ENCODE results near the gene LRMDA.
A peak's percentile ranks its signal among the peaks of the same experiment; 100 is the strongest.
"Not testable (repeated sequence)": the region's sequence is repeated elsewhere in the genome, so short reads cannot be mapped to it uniquely, and the experiment has no call there.

The LRMDA gene

GRCh38 chr10:75592791-75593643 lies 161.6 kb downstream of the LRMDA start:
- DNase-seq = no peak

DNA sequence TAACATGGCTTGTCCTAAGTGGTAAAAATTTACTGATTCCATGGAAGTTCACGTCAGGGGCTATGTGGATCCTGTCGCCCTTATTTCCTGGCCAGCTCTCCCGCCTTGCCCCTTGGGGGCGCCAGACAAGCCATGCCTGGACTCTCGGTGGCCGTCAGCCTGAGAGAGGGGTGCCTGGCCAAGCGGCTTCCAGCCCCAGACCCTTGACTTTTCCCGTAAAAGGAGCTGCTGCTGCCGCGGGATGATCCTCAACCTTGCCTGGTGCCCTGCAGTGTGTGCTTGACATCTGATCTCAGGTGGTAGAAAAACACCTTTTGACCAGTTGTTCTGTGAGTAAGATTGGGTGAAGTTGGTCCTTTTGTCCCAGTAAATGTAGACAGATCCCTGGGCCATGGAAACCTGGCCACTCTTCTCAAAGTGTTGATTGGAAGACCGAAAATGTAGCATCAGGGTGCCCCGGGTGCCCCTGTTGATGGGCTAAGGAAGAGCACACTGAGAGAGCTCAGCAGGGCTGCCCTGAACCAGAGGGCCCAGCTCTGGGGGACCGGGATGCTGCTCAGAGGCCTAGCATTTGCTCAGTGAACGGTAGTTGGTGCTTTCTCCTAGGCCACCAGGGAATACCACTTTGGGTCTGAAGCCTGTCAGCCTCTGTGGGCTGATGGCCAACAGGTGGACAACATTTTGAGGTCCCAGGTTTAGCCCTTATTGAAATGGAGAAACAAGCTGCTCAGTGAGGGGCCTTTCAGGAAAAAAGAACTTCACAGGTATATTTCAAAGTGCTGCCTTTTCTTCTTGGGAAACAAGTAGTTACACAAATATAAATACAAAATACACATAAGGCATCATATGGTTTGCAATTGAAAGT lies 162.5 kb downstream of the LRMDA start:
- no peak for DNase-seq

- DNase-seq = no peak
Observed at GRCh38 chr10:75596930-75597620, 165.7 kb downstream of the LRMDA start.

DNA sequence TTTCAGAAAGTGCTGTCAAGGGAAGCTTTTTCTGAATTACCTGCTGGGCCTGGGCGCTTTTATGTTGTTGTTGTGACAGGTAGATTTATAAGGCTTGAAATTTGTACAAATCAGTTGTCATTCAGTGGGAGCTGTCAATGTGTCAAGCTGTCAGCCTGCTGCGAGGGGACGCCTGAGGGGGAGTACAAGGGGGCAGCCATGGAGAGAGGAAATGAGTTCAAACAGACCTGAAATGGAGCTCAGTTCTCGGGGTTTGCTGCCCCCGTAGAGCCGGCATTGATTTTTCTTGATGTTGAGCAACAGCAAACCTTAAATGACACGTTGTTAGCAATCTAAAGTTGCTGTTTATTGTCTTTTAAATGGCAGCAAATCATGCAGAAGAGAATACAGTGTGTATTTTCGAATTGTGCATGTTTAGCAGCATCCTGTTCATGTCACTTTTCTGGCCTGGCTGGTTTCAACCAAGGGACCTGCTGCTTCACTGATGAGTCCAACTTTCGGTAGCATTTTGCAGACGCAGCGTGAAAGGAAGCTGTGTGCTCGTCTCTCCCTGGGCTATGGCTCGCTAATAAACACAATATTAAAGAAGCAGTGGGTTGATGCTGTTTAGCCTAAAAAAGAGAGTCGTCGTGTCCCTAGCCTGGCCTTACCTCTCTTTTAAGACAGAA lies 166.5 kb downstream of the LRMDA start:
- DNase-seq = no peak

- no peak for DNase-seq
Observed at GRCh38 chr10:75598998-75599397, 167.6 kb downstream of the LRMDA start.

GRCh38 chr10:75599875-75600648 lies 168.6 kb downstream of the LRMDA start:
- DNase-seq = no peak

- no peak for DNase-seq
Observed at GRCh38 chr10:75600833-75601232, 169.4 kb downstream of the LRMDA start.

DNA sequence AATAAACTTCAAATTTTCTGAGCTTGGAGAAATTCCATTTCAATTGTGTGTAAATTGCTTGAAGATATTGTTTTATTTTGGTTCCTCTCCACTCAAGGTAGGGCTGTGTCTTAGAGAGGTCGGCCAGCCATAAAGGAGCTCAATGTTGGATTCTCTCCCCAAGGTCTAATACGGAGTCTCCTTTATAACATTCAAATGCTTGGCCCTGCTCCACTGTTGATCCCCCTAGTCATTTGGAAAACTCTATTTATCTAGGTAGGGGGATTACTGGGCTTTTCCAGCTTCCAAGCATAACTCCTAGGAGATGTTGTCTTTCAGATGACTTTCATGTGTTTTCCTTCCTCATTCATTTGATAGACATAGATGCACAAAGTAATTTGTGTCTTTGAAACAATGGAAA lies 170.9 kb downstream of the LRMDA start:
- DNase-seq = no peak

- DNase-seq = no peak
Observed at GRCh38 chr10:75605096-75605495, 173.7 kb downstream of the LRMDA start.

DNA sequence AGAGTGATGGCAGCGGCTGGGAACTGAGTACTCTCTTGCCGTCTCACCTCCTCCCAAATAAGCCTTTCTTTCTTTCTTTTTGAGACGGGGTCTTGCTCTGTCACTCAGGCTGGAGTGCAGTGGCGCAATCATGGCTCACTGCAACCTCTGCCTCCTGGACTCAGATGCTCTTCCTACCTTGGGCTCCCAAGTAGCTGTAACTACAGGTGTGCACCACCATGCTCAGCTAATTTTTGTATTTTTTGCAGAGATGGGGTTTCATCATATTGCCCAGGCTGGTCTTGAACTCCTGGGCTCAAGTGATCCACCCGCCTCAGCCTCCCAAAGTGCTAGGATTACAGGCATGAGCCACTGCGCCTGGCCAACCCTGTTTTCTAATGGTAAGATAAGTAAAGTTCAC lies 174.4 kb downstream of the LRMDA start:
- not testable (repeated sequence) for DNase-seq

DNA sequence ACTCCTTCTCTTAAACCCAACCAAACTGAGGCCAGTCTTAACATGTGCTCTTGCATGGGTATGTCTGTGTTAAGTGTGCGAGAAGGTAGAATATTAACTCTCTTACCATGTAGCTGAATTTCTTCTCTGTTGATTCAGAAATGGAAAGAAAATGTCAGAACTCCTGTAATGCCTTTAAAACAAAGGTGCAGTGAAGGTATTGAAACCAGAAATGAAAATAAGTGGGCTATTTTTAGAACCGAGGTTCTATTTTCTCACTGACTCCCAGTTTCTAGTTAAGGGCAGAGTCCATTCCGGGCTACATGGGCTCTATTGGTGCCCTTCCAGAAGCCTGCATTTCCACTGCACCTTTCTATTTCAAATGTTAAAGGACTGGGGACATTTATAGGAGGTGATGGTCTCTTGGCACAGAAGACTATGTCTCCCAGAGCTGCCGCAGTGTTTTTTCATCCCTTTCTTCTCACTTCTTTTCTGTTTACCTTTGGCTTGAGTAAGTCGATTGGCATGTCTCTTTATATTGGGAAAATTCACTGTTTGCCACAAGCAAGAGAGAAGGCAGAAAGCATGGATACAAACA lies 174.9 kb downstream of the LRMDA start:
- DNase-seq = no peak

DNA sequence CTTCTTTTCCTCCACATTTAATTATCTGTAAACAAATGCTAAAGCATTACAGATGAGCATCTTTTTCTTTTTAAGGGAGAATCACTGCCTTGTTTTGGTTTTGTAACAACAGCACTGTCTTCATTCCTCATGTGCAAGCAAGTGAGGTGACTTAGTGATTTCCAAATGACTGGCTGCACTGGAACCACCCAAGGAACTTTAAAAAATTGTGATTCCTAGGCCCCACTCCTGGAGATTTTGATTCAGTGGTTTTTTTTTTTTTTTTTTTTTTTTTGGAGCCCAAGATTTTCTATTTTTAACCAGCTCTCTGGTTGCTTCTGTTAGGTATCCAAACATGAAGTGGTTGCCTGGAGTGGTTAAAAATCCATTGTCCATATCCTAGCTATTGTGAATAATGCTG lies 176.2 kb downstream of the LRMDA start:
- no peak for DNase-seq

GRCh38 chr10:75610183-75610582 lies 178.8 kb downstream of the LRMDA start:
- DNase-seq = no peak

DNA sequence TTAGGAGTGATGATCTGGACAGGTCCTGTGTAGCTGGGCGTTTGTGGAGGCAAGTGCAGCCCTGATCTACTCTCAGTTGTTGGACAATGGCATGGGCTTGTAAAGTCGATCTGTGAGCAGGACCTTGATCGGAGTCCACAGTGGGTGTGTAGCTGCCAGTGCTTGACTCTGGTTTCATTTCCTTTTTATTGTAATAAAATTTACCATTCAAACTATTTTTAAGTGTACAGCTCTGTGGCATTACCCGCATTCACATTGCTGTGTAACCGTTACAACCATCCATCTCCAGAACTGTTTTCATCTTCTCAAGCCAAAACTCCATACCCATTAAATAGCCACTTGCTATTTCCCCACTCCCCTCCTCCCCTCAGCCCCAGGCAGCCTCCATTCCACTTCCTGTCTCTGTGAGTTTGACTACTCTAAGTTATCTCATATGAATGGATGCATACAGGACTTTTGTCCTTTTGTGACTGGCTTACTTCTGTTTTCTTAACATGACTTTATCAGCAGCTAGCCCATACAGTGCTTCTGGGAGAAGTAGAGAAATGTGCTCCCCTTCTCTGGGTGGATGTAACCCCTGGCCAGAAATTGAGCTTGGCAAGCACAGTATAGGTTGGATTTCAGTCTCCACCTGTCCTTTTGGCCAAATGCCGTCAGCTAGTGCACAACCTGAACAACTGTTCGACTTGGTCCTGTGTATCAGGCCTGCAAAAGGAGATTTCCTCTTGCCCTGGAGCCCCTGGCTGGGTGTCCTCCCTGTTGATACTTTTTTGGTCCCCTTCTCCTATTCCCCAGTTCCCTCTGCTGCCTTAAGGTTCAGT lies 180.0 kb downstream of the LRMDA start:
- DNase-seq = no peak

DNA sequence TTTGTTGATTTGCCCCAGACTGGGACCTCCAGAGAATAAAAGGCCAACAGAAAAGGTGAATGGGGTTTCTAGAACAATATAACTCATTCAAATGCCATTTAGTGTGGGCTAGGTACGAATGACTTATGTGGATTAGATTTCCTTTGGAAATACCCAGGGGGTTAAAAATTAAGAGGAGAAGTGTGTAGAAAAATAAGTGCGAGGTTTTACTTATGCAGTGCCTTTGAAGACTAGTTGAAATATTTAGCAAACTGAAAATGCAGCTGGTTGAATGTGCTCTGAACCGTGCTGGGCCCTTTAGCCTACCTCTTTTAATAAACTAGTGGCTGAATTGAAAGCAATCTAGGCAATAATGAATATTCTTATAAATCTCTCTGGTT lies 180.6 kb downstream of the LRMDA start:
- DNase-seq = no peak

- DNase-seq = peak in 1 of 2 donors; percentile 47
Observed at GRCh38 chr10:75612904-75613684, 181.7 kb downstream of the LRMDA start.

GRCh38 chr10:75613685-75614504 lies 182.5 kb downstream of the LRMDA start:
- peak in 1 of 2 donors; percentile 15 for DNase-seq

DNA sequence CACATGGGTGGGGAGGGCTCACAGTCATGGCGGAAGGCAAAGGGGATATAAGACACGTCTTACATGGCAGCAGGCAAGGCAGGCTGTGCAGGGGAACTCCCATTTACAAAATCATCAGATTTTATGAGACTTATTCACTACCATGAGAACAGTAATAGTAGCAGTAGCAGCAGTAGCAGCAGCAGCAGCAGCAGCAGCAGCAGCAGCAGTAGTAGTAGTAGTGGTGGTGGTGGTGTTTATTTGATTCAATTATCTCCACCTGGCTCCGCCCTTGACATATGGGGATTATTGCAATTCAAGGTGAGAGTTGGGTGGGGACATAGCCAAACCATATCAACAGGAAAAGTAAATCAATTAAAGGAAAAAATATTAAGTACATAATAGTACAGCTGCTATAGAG lies 184.7 kb downstream of the LRMDA start:
- DNase-seq = no peak

Measured in hippocampal formation (tissue), 2 donors.